ENCODE measurements around the gene MIF. TPM values are rescaled to one million over a fixed set of nuclear protein-coding genes. Genes with fewer than 3 reads are reported as not detected.

MIF gene
- total and polyA plus RNA-seq, 2 donors (not counting 1 experiment from before 2014, with no cell fraction given): 97.3 to 283 TPM

GRCh38 chr22:23891726-23892125 is 2.5 kb upstream of the MIF start:
- DNase-seq (ENCODE audit: low read depth in 2 of 2): no peak
- Histone ChIP-seq H3K36me3 (ENCODE audit: control insufficient read depth, insufficient read depth, low read length) (peaks cover 7% of the 10 kb centered on the region), H2AFZ (ENCODE audit: low read length) (no peak overlapping the region), H3K4me1 (ENCODE audit: control insufficient read depth, extremely low read depth, insufficient read depth, low read length) (peaks cover 14% of the 10 kb centered on the region), H3K4me2 (ENCODE audit: extremely low read depth, insufficient read depth, low read length) (no peak overlapping the region), H3K4me3 (replicated peaks in 1 of 4; ENCODE audit: control extremely low read depth in 1 of 4, insufficient read depth in 1 of 4, low read depth in 3 of 4, low read length in 4 of 4) (no peak overlapping the region), H3K79me2 (ENCODE audit: control insufficient read depth, insufficient read depth, low read length) (peaks cover 18% of the 10 kb centered on the region), H3K9me3 (ENCODE audit: control insufficient read depth, insufficient read depth, low read depth, low read length) (no peaks in the 10 kb centered on the region), H3K9ac (ENCODE audit: insufficient read depth, low read length) (no peak overlapping the region), H3K27me3 (ENCODE audit: control insufficient read depth, insufficient read depth, low read length) (no peaks in the 10 kb centered on the region), H3K27ac (ENCODE audit: insufficient read depth, low read length) (no peak overlapping the region), H4K20me1 (ENCODE audit: control insufficient read depth, extremely low read depth, insufficient read depth, low read length) (no peaks in the 10 kb centered on the region)
- TF ChIP-seq CTCF (conservative IDR thresholded peaks at IDR 0.05 in 1 of 2, IDR thresholded peaks at IDR 0.05 in 1 of 2; ENCODE audit: low read depth in 1 of 2, low read length in 2 of 2): no peak
- no peak for TF ChIP-seq EZH2 (IDR thresholded peaks at IDR 0.05; ENCODE audit: low read length, missing control alignments)

- H3K4me2 ChIP-seq (ENCODE audit: extremely low read depth, insufficient read depth, low read length): no peak overlapping the region
- H3K9me3 ChIP-seq (ENCODE audit: control insufficient read depth, insufficient read depth, low read depth, low read length): no peaks in the 10 kb centered on the region
- no peaks in the 10 kb centered on the region for H4K20me1 ChIP-seq (ENCODE audit: control insufficient read depth, extremely low read depth, insufficient read depth, low read length)
- H3K36me3 ChIP-seq (ENCODE audit: control insufficient read depth, insufficient read depth, low read length): peaks cover 10% of the 10 kb centered on the region
- H3K9ac ChIP-seq (ENCODE audit: insufficient read depth, low read length): no peak overlapping the region
- no peak overlapping the region for H3K27ac ChIP-seq (ENCODE audit: insufficient read depth, low read length)
- TF ChIP-seq EZH2 (IDR thresholded peaks at IDR 0.05; ENCODE audit: low read length, missing control alignments): no peak
- TF ChIP-seq CTCF (conservative IDR thresholded peaks at IDR 0.05 in 1 of 2, IDR thresholded peaks at IDR 0.05 in 1 of 2; ENCODE audit: low read depth in 1 of 2, low read length in 2 of 2): no peak
- no peaks in the 10 kb centered on the region for H3K27me3 ChIP-seq (ENCODE audit: control insufficient read depth, insufficient read depth, low read length)
- H3K4me1 ChIP-seq (ENCODE audit: control insufficient read depth, extremely low read depth, insufficient read depth, low read length): peaks cover 14% of the 10 kb centered on the region
- H2AFZ ChIP-seq (ENCODE audit: low read length): no peak overlapping the region
- no peak for DNase-seq (ENCODE audit: low read depth in 2 of 2)
- H3K4me3 ChIP-seq (replicated peaks in 1 of 4; ENCODE audit: control extremely low read depth in 1 of 4, insufficient read depth in 1 of 4, low read depth in 3 of 4, low read length in 4 of 4): no peak overlapping the region
- peaks cover 18% of the 10 kb centered on the region for H3K79me2 ChIP-seq (ENCODE audit: control insufficient read depth, insufficient read depth, low read length)
Observed at GRCh38 chr22:23892130-23892529, 2.1 kb upstream of the MIF start.

GRCh38 chr22:23892706-23893105 is 1.5 kb upstream of the MIF start:
- Histone ChIP-seq H3K9me3 (ENCODE audit: control insufficient read depth, insufficient read depth, low read depth, low read length) (no peaks in the 10 kb centered on the region), H3K4me3 (replicated peaks in 1 of 4; ENCODE audit: control extremely low read depth in 1 of 4, insufficient read depth in 1 of 4, low read depth in 3 of 4, low read length in 4 of 4) (no peak overlapping the region), H3K27me3 (ENCODE audit: control insufficient read depth, insufficient read depth, low read length) (no peaks in the 10 kb centered on the region), H3K79me2 (ENCODE audit: control insufficient read depth, insufficient read depth, low read length) (peaks cover 18% of the 10 kb centered on the region), H3K4me1 (ENCODE audit: control insufficient read depth, extremely low read depth, insufficient read depth, low read length) (peaks cover 14% of the 10 kb centered on the region), H4K20me1 (ENCODE audit: control insufficient read depth, extremely low read depth, insufficient read depth, low read length) (no peaks in the 10 kb centered on the region), H3K4me2 (ENCODE audit: extremely low read depth, insufficient read depth, low read length) (no peak overlapping the region), H3K9ac (ENCODE audit: insufficient read depth, low read length) (no peak overlapping the region), H2AFZ (ENCODE audit: low read length) (no peak overlapping the region), H3K36me3 (ENCODE audit: control insufficient read depth, insufficient read depth, low read length) (peaks cover 15% of the 10 kb centered on the region), H3K27ac (ENCODE audit: insufficient read depth, low read length) (no peak overlapping the region)
- no peak for DNase-seq (ENCODE audit: low read depth in 2 of 2)
- TF ChIP-seq EZH2 (IDR thresholded peaks at IDR 0.05; ENCODE audit: low read length, missing control alignments): no peak
- no peak for TF ChIP-seq CTCF (conservative IDR thresholded peaks at IDR 0.05 in 1 of 2, IDR thresholded peaks at IDR 0.05 in 1 of 2; ENCODE audit: low read depth in 1 of 2, low read length in 2 of 2)

All from fibroblast of lung (primary cell).